ENCODE data around the gene DCAKD.

Gene DCAKD

DNA sequence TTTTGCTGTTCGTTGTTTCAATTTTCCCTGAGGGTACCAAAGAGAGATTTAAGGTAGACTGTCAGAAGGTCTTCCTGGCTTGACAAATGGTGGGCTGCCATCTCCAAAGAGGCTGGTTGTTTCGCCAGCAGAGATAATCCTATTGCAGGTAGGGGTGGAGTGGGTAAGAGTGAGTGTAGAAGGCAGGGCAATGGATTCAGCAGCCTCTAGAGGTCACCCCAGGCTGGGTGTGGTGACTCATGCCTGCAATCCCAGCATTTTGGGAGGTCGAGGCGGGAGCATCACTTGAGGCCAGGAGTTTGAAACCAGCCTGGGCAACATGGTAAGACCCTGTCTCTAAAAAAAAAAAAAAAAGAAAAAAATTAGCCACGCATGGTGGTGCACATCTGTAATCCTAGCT is 34.6 kb downstream of the DCAKD start:
- DNase-seq, result no peak
- Histone ChIP-seq H3K9ac (ENCODE audit: low read length) (no peak overlapping the region), H3K79me2 (ENCODE audit: low read length) (no peaks in the 10 kb centered on the region), H3F3A (ENCODE audit: insufficient read depth, low read length) (no peaks in the 10 kb centered on the region), H3K9me3 (replicated peaks; ENCODE audit: insufficient read depth, low read length) (no peaks in the 10 kb centered on the region), H3K9me2 (replicated peaks; ENCODE audit: insufficient read depth, low read length) (no peaks in the 10 kb centered on the region), H4K20me1 (ENCODE audit: insufficient read depth, low read length) (no peaks in the 10 kb centered on the region), H3K4me1 (ENCODE audit: low read length) (peaks cover 8% of the 10 kb centered on the region; the same call in 1 of the 2 replicates), H3K4me3 (ENCODE audit: low read length) (no peak overlapping the region), H3K36me3 (replicated peaks; ENCODE audit: insufficient read depth, low read length) (no peaks in the 10 kb centered on the region), H3K4me2 (ENCODE audit: low read depth, low read length) (no peak overlapping the region), H2AFZ (ENCODE audit: low read length) (no peak overlapping the region), H3K27ac (ENCODE audit: low read length) (no peak overlapping the region), H3K27me3 (replicated peaks; ENCODE audit: insufficient read depth, low read length) (peaks cover 34% of the 10 kb centered on the region)
- TF ChIP-seq EZH2 (optimal IDR thresholded peaks at IDR 0.05; ENCODE audit: low read depth, low read length) (no peak), EZH2phosphoT487 (IDR thresholded peaks at IDR 0.05; ENCODE audit: low read length) (no peak)
- TF ChIP-seq, protein P1, sequence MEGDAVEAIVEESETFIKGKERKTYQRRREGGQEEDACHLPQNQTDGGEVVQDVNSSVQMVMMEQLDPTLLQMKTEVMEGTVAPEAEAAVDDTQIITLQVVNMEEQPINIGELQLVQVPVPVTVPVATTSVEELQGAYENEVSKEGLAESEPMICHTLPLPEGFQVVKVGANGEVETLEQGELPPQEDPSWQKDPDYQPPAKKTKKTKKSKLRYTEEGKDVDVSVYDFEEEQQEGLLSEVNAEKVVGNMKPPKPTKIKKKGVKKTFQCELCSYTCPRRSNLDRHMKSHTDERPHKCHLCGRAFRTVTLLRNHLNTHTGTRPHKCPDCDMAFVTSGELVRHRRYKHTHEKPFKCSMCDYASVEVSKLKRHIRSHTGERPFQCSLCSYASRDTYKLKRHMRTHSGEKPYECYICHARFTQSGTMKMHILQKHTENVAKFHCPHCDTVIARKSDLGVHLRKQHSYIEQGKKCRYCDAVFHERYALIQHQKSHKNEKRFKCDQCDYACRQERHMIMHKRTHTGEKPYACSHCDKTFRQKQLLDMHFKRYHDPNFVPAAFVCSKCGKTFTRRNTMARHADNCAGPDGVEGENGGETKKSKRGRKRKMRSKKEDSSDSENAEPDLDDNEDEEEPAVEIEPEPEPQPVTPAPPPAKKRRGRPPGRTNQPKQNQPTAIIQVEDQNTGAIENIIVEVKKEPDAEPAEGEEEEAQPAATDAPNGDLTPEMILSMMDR (IDR thresholded peaks at IDR 0.05; ENCODE audit: low read length), result peak; percentile 32; the same call in 1 of the 2 replicates

DNA sequence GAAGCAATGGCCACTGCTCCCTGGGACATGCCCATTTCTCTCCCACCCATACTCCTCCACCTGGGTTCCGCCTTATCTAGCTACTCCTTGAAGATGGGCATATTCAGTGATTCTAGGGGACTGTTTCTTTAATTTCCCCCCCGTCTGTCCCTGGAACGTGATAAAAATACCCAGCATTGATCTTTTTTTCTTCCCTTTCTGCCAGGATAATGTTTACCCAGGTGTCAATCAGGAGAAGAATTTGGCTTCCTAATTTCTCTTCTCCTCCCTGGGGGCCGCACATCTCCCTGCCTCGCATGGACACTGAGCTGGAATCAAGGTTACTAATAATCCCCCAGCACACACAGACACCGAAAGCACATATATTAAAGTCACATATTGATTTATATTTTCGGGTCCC is 35.2 kb downstream of the DCAKD start:
- Histone ChIP-seq H3F3A (ENCODE audit: insufficient read depth, low read length) (no peaks in the 10 kb centered on the region), H3K9ac (ENCODE audit: low read length) (no peak overlapping the region), H3K4me3 (ENCODE audit: low read length) (no peak overlapping the region), H3K27me3 (replicated peaks; ENCODE audit: insufficient read depth, low read length) (peaks cover 31% of the 10 kb centered on the region), H3K4me2 (ENCODE audit: low read depth, low read length) (no peak overlapping the region), H4K20me1 (ENCODE audit: insufficient read depth, low read length) (no peaks in the 10 kb centered on the region), H3K9me2 (replicated peaks; ENCODE audit: insufficient read depth, low read length) (no peaks in the 10 kb centered on the region), H3K27ac (ENCODE audit: low read length) (no peak overlapping the region), H3K4me1 (ENCODE audit: low read length) (peaks cover 4% of the 10 kb centered on the region; the same call in 1 of the 2 replicates), H3K36me3 (replicated peaks; ENCODE audit: insufficient read depth, low read length) (no peaks in the 10 kb centered on the region), H3K79me2 (ENCODE audit: low read length) (no peaks in the 10 kb centered on the region), H3K9me3 (replicated peaks; ENCODE audit: insufficient read depth, low read length) (no peaks in the 10 kb centered on the region), H2AFZ (ENCODE audit: low read length) (no peak overlapping the region)
- no peak for TF ChIP-seq EZH2phosphoT487 (IDR thresholded peaks at IDR 0.05; ENCODE audit: low read length)
- no peak for TF ChIP-seq EZH2 (optimal IDR thresholded peaks at IDR 0.05; ENCODE audit: low read depth, low read length)
- TF ChIP-seq, protein P1 (IDR thresholded peaks at IDR 0.05; ENCODE audit: low read length), result no peak
- no peak for DNase-seq

DNA sequence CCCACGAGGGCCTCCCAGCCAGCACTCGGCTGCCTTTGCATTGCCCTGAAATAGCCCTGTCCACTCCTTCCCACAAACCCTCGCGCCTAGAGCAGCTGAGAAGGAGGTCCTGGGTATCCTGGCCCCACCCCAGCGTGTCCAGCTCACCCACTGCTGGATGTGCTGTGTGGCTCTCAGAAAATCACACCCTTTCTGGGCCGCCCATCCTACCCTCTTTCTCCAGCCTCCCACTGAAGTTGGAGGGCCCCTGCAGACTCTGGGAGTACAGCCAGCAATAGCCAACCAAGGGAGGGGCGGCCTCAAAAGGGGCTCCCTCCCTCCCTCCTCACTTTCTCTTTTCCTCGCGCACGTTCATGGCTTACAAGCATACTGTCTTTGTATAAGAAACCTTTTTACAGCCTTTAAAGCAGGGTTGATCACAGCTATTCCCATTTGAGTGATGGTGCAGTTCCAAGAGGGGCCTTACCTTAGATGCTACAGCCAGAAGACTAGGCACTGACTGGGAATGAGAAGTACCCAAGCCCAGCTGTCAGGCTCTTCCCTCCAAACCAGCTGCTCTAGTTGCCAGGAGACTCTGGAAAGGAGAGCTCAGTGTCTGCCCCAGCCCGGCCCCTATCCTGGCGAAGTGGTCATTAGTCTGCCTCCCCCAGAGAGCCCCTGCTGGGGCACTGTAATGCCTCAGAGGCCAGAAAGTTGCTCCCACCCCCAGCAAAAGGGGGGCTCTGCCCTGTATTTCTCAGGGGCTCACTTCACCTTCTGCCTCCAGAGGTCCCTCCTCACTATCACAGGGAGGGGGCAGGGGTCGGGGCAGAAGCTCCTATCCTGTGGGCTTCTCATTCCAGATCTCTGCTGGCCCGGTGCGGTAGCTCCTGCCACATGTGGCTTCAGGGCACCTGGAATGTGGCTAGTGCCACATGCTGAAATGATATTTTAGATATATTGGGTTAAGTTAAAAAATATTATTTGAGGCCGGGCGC is 38.1 kb downstream of the DCAKD start:
- Histone ChIP-seq H3K4me1 (ENCODE audit: low read length) (no peaks in the 10 kb centered on the region), H3K36me3 (replicated peaks; ENCODE audit: insufficient read depth, low read length) (no peaks in the 10 kb centered on the region), H3K27me3 (replicated peaks; ENCODE audit: insufficient read depth, low read length) (peaks cover 7% of the 10 kb centered on the region), H3K27ac (ENCODE audit: low read length) (no peak overlapping the region), H2AFZ (ENCODE audit: low read length) (no peak overlapping the region), H3K79me2 (ENCODE audit: low read length) (no peaks in the 10 kb centered on the region), H3F3A (ENCODE audit: insufficient read depth, low read length) (no peaks in the 10 kb centered on the region), H3K9me3 (replicated peaks; ENCODE audit: insufficient read depth, low read length) (no peaks in the 10 kb centered on the region), H3K4me3 (ENCODE audit: low read length) (no peak overlapping the region), H3K9ac (ENCODE audit: low read length) (no peak overlapping the region), H3K4me2 (ENCODE audit: low read depth, low read length) (no peak overlapping the region), H3K9me2 (replicated peaks; ENCODE audit: insufficient read depth, low read length) (no peaks in the 10 kb centered on the region), H4K20me1 (ENCODE audit: insufficient read depth, low read length) (no peaks in the 10 kb centered on the region)
- no peak for DNase-seq
- no peak for TF ChIP-seq EZH2 (optimal IDR thresholded peaks at IDR 0.05; ENCODE audit: low read depth, low read length)
- TF ChIP-seq EZH2phosphoT487 (IDR thresholded peaks at IDR 0.05; ENCODE audit: low read length), result no peak
- TF ChIP-seq, protein P1 (IDR thresholded peaks at IDR 0.05; ENCODE audit: low read length), result no peak

Measured in MM.1S (cell line).